ENCODE measurements around the gene KLHL22.
"Not testable (repeated sequence)": the region's sequence is repeated elsewhere in the genome, so short reads cannot be mapped to it uniquely, and the experiment has no call there.

KLHL22 gene

DNA sequence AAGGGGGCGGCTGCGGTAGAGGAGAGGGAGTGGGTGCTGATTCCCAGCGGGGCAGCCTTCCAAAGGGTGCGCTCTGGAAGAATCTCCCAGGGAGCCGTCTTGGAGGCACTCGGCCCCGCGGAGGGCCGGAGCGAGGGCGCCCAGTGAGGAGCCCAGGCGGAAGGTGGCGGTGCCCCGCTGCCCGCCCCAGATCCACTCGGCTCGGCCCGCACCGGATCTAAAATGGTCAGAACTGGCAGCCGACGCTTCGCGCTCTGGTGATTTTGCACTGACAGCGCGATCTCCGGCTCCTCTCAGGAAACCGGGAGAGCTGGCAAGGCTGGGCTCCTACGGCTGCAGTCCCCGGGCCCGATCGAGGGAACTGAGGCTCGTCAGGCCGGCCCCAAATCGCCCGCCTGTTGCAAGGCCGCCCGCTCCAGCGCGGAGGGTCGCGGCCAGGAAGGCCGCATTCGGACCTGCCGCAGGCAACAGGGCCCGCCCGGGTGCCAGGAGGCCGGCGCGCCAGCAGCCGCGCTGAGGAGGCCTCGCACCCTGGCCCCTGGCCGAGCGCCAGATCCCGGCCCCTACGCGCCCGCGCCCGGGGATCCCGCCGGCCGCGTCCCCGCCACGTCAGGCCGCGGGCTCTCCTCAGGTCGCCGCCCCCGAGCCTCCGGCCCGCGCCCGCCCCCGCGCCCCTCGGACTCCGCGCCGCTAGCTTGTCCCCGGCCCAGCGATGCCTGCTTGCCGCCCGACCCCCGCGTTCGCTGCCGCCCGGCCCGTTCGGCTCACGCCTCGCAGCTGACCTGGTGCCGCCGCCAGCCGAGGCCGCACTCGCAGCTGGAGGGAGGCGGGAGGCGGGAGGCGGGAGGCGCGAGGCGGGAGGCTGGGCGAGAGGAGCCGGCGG lies at the start of gene KLHL22:
Gene KLHL22 (minus strand): TSS at position 818 of the 883 bp plus-strand sequence. CDS start 6,584 bp downstream, outside the sequence.
- in situ Hi-C loops (cut with MboI; ENCODE audit: low sequenced_read_pairs) = no loop called here

GRCh38 chr22:20545318-20545634 lies 49.7 kb upstream of the KLHL22 start:
- in situ Hi-C loops (cut with MboI; ENCODE audit: low sequenced_read_pairs) = not testable (repeated sequence)

GRCh38 chr22:20542736-20543135 lies 47.1 kb upstream of the KLHL22 start:
- in situ Hi-C loops (cut with MboI; ENCODE audit: low sequenced_read_pairs) = no loop called here

- in situ Hi-C loops (cut with MboI; ENCODE audit: low sequenced_read_pairs) = no loop called here
Observed at GRCh38 chr22:20542055-20542454, 46.5 kb upstream of the KLHL22 start.

- in situ Hi-C loops (cut with MboI; ENCODE audit: low sequenced_read_pairs) = not testable (repeated sequence)
Observed at GRCh38 chr22:20538875-20539274, 43.3 kb upstream of the KLHL22 start.

DNA sequence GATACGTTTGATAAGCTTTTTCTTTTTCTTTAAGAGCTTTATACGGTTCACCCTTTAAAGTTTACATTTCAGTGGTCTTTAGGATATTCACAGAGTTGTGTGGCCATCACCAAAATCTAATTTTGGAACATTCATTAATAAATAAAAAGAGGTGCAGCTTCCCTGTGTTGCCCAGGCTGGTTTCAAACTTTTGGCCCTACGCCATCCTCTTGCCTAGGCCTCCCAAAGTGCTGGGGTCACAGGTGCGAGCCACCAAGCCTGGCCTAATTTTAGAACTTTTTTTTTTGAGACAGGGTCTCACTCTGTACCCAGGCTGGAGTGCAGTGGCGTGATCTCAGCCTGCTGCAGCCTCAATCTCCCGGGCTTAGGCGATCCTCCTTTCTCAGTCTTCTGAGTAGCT lies 42.4 kb upstream of the KLHL22 start:
- in situ Hi-C loops (cut with MboI; ENCODE audit: low sequenced_read_pairs) = no loop called here

GRCh38 chr22:20537325-20537756 lies 41.7 kb upstream of the KLHL22 start:
- in situ Hi-C loops (cut with MboI; ENCODE audit: low sequenced_read_pairs) = no loop called here

- in situ Hi-C loops (cut with MboI; ENCODE audit: low sequenced_read_pairs) = no loop called here
Observed at GRCh38 chr22:20536590-20537324, 41.2 kb upstream of the KLHL22 start.

GRCh38 chr22:20533879-20534265 lies 38.3 kb upstream of the KLHL22 start:
- in situ Hi-C loops (cut with MboI; ENCODE audit: low sequenced_read_pairs) = no loop called here

- in situ Hi-C loops (cut with MboI; ENCODE audit: low sequenced_read_pairs) = no loop called here
Observed at GRCh38 chr22:20533095-20533878, 37.7 kb upstream of the KLHL22 start.

DNA sequence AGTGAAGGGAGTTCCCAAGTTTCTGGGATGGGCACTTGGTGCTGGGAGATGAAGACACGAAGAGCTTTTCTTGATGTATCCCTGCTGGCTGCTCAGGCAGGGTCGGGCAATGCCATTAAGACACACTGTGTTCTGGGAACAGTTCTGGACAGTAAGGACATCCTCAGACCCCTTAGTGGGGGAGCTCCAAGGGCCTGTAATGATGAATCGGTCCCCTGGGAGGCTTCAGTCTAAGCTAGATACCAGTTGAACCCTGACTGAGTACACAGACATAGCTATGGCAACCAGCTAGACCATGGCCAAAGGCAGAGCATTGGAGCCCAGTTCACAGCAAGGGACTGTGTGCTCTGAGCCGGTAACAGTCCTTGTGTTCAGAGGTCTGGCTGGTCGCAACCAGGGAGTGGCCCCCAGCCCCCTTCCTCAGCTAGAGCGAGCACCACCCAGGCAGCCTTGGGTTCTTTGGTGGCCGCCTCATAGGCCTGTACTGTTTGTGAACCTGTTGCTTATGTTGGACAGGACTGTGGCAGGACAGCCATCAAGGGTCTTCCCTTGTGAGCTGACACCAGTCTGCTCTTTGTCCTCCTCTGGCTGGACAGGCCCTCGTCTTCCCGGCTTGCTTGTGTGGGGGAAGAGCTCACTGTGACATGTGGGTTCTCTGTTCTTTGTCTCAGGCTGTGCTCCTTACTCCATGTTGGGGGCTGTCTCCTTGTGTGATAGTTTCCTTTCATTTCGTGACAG lies 36.8 kb upstream of the KLHL22 start:
- in situ Hi-C loops (cut with MboI; ENCODE audit: low sequenced_read_pairs) = no loop called here

DNA sequence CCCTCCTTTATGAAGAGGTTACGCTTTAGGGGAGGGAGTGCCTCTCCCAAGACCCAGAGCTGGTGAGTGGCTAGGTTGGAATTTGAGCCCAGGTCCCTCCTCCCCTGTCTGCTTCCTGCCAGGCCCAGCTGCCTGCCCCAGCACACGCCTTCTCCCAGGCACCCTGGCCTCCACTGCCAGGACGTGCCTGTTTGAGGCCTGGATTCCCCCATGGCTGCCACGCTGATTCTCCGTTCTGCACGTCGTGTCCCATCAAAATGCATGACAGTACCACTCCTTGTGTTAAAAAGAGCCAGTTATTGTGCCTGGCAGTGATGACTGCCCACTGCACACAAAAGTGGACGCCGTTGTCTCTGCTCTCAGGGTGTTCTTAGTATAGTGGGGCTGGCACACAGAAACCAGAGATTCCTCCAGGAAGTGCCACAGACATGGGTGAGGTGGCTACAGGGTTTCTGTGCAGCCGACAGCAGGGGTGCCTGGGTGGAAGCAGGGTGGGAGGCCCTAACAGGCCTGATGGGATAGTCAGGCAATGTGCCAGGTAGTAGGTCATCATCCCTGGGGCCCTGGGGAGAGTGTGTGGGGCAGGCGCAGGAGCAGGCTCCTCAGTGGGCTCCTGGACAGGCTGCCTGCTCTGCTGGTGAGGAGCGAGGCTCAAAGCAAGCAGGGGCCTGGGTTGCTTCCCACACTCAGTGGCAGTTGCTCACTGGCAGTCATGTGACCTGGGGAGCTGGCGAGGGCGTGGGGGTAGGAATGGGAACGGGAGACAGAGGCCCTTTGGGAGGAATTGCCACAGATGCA lies 36.0 kb upstream of the KLHL22 start:
- in situ Hi-C loops (cut with MboI; ENCODE audit: low sequenced_read_pairs) = no loop called here

DNA sequence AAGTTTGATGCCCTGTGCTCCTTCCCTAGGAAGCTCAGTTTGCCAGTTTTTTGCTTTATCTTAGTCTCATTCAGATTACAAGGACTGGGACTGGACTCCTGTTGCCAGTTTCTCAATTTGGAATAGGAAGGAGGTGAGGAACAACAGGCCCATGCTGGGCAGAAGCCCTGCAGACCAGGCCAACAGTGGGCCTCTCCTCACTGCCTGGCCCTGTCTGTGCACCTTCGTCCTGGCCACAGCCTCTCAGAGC lies 35.5 kb upstream of the KLHL22 start:
- in situ Hi-C loops (cut with MboI; ENCODE audit: low sequenced_read_pairs) = no loop called here

- in situ Hi-C loops (cut with MboI; ENCODE audit: low sequenced_read_pairs) = no loop called here
Observed at GRCh38 chr22:20530368-20531153, 35.0 kb upstream of the KLHL22 start.

- in situ Hi-C loops (cut with MboI; ENCODE audit: low sequenced_read_pairs) = no loop called here
Observed at GRCh38 chr22:20528405-20528978, 32.9 kb upstream of the KLHL22 start.

DNA sequence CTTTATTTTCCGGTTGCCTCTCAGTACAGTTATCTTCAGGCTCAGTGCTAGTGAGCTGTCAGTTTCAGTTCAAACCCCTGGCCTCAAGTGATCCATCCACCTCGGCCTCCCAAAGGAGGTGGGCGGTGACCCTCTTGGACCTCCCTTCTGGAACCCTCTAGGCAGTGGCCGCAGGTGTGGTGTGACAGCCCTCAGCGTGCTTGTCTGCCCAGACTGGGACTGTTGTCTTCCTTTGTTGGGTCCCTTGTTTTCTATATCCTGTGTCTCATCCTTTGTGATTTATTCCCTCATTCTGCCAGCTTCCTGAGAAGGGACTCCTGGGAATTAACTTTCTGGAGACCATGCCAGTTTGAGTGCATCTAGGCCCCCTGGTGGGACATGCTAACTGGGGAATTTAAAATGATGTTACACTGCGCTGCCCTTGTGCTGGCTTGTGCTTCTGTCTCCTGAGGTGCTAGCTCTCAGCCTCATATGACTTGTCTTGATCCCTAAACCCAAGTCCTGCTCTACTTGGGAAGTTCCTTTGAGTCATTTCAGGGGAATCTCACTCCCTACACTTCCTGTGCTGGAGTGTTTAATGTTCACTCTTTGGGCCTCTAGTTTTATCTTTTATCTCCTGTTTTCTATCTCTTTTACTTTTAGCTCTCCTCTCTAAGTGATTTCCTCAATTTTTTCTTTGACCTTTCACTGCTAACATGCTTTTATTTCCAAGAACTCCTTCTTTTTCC lies 31.2 kb upstream of the KLHL22 start:
- in situ Hi-C loops (cut with MboI; ENCODE audit: low sequenced_read_pairs) = no loop called here

DNA sequence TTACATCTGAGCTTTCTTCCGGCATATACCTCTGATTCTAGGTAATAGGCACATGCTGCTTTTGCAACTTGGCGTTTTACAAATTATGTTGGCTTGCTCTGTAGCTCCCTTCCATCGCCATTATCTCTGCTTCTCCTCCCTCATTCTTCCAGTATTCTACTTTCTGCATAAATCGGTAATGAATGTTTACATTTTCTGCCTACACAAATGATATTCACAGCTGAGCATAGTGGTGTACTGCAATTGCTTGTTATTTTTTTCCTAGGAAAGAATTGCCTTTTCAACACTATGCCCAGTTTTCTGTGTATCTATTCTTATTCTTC lies 30.7 kb upstream of the KLHL22 start:
- in situ Hi-C loops (cut with MboI; ENCODE audit: low sequenced_read_pairs) = no loop called here

DNA sequence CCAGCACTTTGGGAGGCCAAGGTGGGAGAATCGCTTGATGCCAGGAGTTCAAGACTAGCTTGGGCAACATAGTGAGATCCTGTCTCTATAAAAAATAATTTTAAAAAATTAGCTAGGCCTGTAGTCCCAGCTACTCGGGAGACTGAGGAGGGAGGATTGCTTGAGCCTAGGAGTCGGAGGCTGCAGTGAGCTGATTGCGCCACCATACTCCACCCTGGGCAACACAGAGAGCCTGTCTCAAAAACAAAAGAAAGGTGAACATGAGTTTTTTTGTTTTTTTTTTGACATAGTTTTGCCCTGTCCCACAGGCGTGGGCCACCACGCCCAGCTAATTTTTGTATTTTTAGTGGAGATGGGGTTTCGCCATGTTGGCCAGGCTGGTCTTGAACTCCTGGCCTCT lies 29.5 kb upstream of the KLHL22 start:
- in situ Hi-C loops (cut with MboI; ENCODE audit: low sequenced_read_pairs) = no loop called here

Data from hTERT RPE-1 (cell line).